ENCODE results near the gene CARS2. TPM values are rescaled to one million over a fixed set of nuclear protein-coding genes. Genes with fewer than 3 reads are reported as not detected.

Gene CARS2
- polyA plus RNA-seq, 1 donor (not counting 4 experiments of a cell fraction or from before 2014, with no cell fraction given) = 90.0 TPM

- Histone ChIP-seq H3K9me3 (ENCODE audit: control insufficient read depth, low read depth, low read length) (no peaks in the 10 kb centered on the region), H3K9ac (ENCODE audit: control insufficient read depth, extremely low read depth, insufficient read depth, low read length) (no peak overlapping the region), H3K9me1 (ENCODE audit: control insufficient read depth, extremely low read depth, insufficient read depth, low read length) (no peaks in the 10 kb centered on the region), H2AFZ (ENCODE audit: control insufficient read depth, low read length) (no peak overlapping the region), H3K27me3 (ENCODE audit: control insufficient read depth, extremely low read depth, insufficient read depth, low read length) (no peaks in the 10 kb centered on the region), H3K4me2 (ENCODE audit: control insufficient read depth, extremely low read depth, insufficient read depth, low read depth, low read length) (no peak overlapping the region), H3K79me2 (ENCODE audit: control insufficient read depth, insufficient read depth, low read length) (no peaks in the 10 kb centered on the region), H3K27ac (ENCODE audit: control insufficient read depth, insufficient read depth, low read length) (no peak overlapping the region), H4K20me1 (ENCODE audit: control insufficient read depth, extremely low read depth, insufficient read depth, low read length) (peaks cover 5% of the 10 kb centered on the region), H3K4me3 (ENCODE audit: control insufficient read depth in 2 of 3, extremely low read depth in 1 of 3, insufficient read depth in 2 of 3, low read depth in 1 of 3, low read length in 3 of 3) (no peak overlapping the region), H3K36me3 (ENCODE audit: control insufficient read depth in 2 of 2, extremely low read depth in 1 of 2, insufficient read depth in 2 of 2, low read length in 2 of 2) (peaks cover 35 to 69% of the 10 kb centered on the region in 2 experiments), H3K4me1 (ENCODE audit: control insufficient read depth, extremely low read depth, insufficient read depth, low read length) (no peaks in the 10 kb centered on the region)
- TF ChIP-seq EZH2 (IDR thresholded peaks at IDR 0.05; ENCODE audit: low read length) = no peak
- TF ChIP-seq CTCF (optimal IDR thresholded peaks at IDR 0.05 in 1 of 3, IDR thresholded peaks at IDR 0.05 in 1 of 3, conservative IDR thresholded peaks at IDR 0.05 in 1 of 3; ENCODE audit: extremely low read depth in 1 of 3, insufficient read depth in 2 of 3, low read length in 3 of 3) = no peak
- dilution Hi-C loops (cut with MboI; ENCODE audit: extremely low pct_ligation_motif_present, low sequenced_read_pairs) = no loop called here
- no peak for FAIRE-seq
- DNase-seq (ENCODE audit: low read depth, low spot score) = no peak
Observed at GRCh38 chr13:110640591-110641029, 65.3 kb downstream of the CARS2 start.

- no peak for TF ChIP-seq EZH2 (IDR thresholded peaks at IDR 0.05; ENCODE audit: low read length)
- Histone ChIP-seq H4K20me1 (ENCODE audit: control insufficient read depth, extremely low read depth, insufficient read depth, low read length) (peaks cover 5% of the 10 kb centered on the region), H3K79me2 (ENCODE audit: control insufficient read depth, insufficient read depth, low read length) (no peaks in the 10 kb centered on the region), H3K9me1 (ENCODE audit: control insufficient read depth, extremely low read depth, insufficient read depth, low read length) (no peaks in the 10 kb centered on the region), H3K27ac (ENCODE audit: control insufficient read depth, insufficient read depth, low read length) (no peak overlapping the region), H3K9ac (ENCODE audit: control insufficient read depth, extremely low read depth, insufficient read depth, low read length) (no peak overlapping the region), H3K36me3 (ENCODE audit: control insufficient read depth in 2 of 2, extremely low read depth in 1 of 2, insufficient read depth in 2 of 2, low read length in 2 of 2) (peaks cover 36 to 70% of the 10 kb centered on the region in 2 experiments), H2AFZ (ENCODE audit: control insufficient read depth, low read length) (no peak overlapping the region), H3K4me2 (ENCODE audit: control insufficient read depth, extremely low read depth, insufficient read depth, low read depth, low read length) (no peak overlapping the region), H3K27me3 (ENCODE audit: control insufficient read depth, extremely low read depth, insufficient read depth, low read length) (no peaks in the 10 kb centered on the region), H3K4me3 (ENCODE audit: control insufficient read depth in 2 of 3, extremely low read depth in 1 of 3, insufficient read depth in 2 of 3, low read depth in 1 of 3, low read length in 3 of 3) (no peak overlapping the region), H3K4me1 (ENCODE audit: control insufficient read depth, extremely low read depth, insufficient read depth, low read length) (no peaks in the 10 kb centered on the region), H3K9me3 (ENCODE audit: control insufficient read depth, low read depth, low read length) (no peaks in the 10 kb centered on the region)
- no peak for DNase-seq (ENCODE audit: low read depth, low spot score)
- FAIRE-seq = no peak
- dilution Hi-C loops (cut with MboI; ENCODE audit: extremely low pct_ligation_motif_present, low sequenced_read_pairs) = no loop called here
Observed at GRCh38 chr13:110639935-110640334, 66.0 kb downstream of the CARS2 start.
